ENCODE results near the gene ASPSCR1.

ASPSCR1 gene

GRCh38 chr17:81934850-81935708 lies 42.4 kb upstream of the ASPSCR1 start:
- H3K4me3 Mint-ChIP-seq = peak overlapping the region; percentile 55
- H3K36me3 Mint-ChIP-seq (ENCODE audit: insufficient read depth) = peaks cover 1% of the 10 kb centered on the region
- no peak for DNase-seq (ENCODE audit: low spot score in 2 of 2)
- peaks cover 12% of the 10 kb centered on the region for H3K4me1 Mint-ChIP-seq
- no peak overlapping the region for H3K27ac Mint-ChIP-seq (ENCODE audit: low read depth)
- peaks cover 43% of the 10 kb centered on the region for H3K27me3 Mint-ChIP-seq
- H3K9me3 Mint-ChIP-seq = no peaks in the 10 kb centered on the region
- ATAC-seq (replicated peaks; ENCODE audit: extremely low read depth, poor library complexity, severe bottlenecking) = no peak

- peak overlapping the region; percentile 55 for H3K4me3 Mint-ChIP-seq
- peaks cover 12% of the 10 kb centered on the region for H3K4me1 Mint-ChIP-seq
- H3K27me3 Mint-ChIP-seq = peaks cover 43% of the 10 kb centered on the region
- DNase-seq (ENCODE audit: low spot score in 2 of 2) (no peak), ATAC-seq (replicated peaks; ENCODE audit: extremely low read depth, poor library complexity, severe bottlenecking) (no peak)
- peaks cover 1% of the 10 kb centered on the region for H3K36me3 Mint-ChIP-seq (ENCODE audit: insufficient read depth)
- H3K27ac Mint-ChIP-seq (ENCODE audit: low read depth) = no peak overlapping the region
- no peaks in the 10 kb centered on the region for H3K9me3 Mint-ChIP-seq
Measured at GRCh38 chr17:81935709-81936084, 41.7 kb upstream of the ASPSCR1 start.

DNA sequence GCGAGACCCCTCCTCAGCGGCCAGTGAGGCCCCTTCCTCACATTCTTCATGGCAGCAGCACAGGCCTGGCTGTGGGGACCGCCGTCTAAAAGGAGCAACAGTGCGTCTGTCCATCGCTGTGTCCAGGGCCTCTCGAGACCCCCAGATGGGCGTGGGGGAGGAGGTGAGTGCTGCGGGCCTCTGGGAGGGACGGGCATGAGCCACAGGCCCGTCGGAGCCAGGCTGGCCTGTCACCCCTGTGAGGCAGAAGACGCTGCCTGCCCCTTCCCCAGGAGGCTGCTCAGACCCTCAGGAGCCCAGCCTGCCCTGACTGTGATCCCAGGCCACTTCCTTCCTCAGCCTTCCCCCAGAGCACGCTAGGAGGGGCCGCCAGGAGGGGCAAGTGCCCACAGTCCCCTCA lies 38.2 kb upstream of the ASPSCR1 start:
- Mint-ChIP-seq H3K4me1 (peaks cover 5% of the 10 kb centered on the region), H3K27ac (ENCODE audit: low read depth) (no peak overlapping the region), H3K4me3 (no peak overlapping the region), H3K27me3 (peaks cover 18% of the 10 kb centered on the region), H3K9me3 (no peaks in the 10 kb centered on the region), H3K36me3 (ENCODE audit: insufficient read depth) (peaks cover 1% of the 10 kb centered on the region)
- DNase-seq (ENCODE audit: low spot score in 2 of 2) = no peak
- no peak for ATAC-seq (replicated peaks; ENCODE audit: extremely low read depth, poor library complexity, severe bottlenecking)

- DNase-seq (ENCODE audit: low spot score in 2 of 2) (no peak), ATAC-seq (replicated peaks; ENCODE audit: extremely low read depth, poor library complexity, severe bottlenecking) (no peak)
- Mint-ChIP-seq H3K27ac (ENCODE audit: low read depth) (no peak overlapping the region), H3K9me3 (no peaks in the 10 kb centered on the region), H3K4me3 (no peak overlapping the region), H3K4me1 (peaks cover 5% of the 10 kb centered on the region), H3K36me3 (ENCODE audit: insufficient read depth) (peaks cover 1% of the 10 kb centered on the region), H3K27me3 (peaks cover 18% of the 10 kb centered on the region)
Measured at GRCh38 chr17:81939881-81940385, 37.5 kb upstream of the ASPSCR1 start.

GRCh38 chr17:81940538-81941483 lies 36.6 kb upstream of the ASPSCR1 start:
- H3K4me1 Mint-ChIP-seq = peaks cover 5% of the 10 kb centered on the region
- no peaks in the 10 kb centered on the region for H3K9me3 Mint-ChIP-seq
- no peak for ATAC-seq (replicated peaks; ENCODE audit: extremely low read depth, poor library complexity, severe bottlenecking)
- H3K36me3 Mint-ChIP-seq (ENCODE audit: insufficient read depth) = peaks cover 1% of the 10 kb centered on the region
- peaks cover 18% of the 10 kb centered on the region for H3K27me3 Mint-ChIP-seq
- DNase-seq (ENCODE audit: low spot score in 2 of 2) = no peak
- H3K4me3 Mint-ChIP-seq = no peak overlapping the region
- H3K27ac Mint-ChIP-seq (ENCODE audit: low read depth) = no peak overlapping the region

- DNase-seq (ENCODE audit: low spot score in 2 of 2) (no peak), ATAC-seq (replicated peaks; ENCODE audit: extremely low read depth, poor library complexity, severe bottlenecking) (no peak)
- Mint-ChIP-seq H3K9me3 (no peaks in the 10 kb centered on the region), H3K4me1 (peaks cover 5% of the 10 kb centered on the region), H3K4me3 (no peak overlapping the region), H3K27me3 (peaks cover 18% of the 10 kb centered on the region), H3K27ac (ENCODE audit: low read depth) (no peak overlapping the region), H3K36me3 (ENCODE audit: insufficient read depth) (peaks cover 1% of the 10 kb centered on the region)
Measured at GRCh38 chr17:81941484-81942166, 35.8 kb upstream of the ASPSCR1 start.

- ATAC-seq (replicated peaks; ENCODE audit: extremely low read depth, poor library complexity, severe bottlenecking) (no peak), DNase-seq (ENCODE audit: low spot score in 2 of 2) (no peak)
- Mint-ChIP-seq H3K4me3 (no peak overlapping the region), H3K4me1 (peaks cover 5% of the 10 kb centered on the region), H3K27ac (ENCODE audit: low read depth) (no peak overlapping the region), H3K9me3 (no peaks in the 10 kb centered on the region), H3K36me3 (ENCODE audit: insufficient read depth) (peaks cover 1% of the 10 kb centered on the region), H3K27me3 (peaks cover 23% of the 10 kb centered on the region)
Measured at GRCh38 chr17:81942167-81942553, 35.3 kb upstream of the ASPSCR1 start.

GRCh38 chr17:81944858-81945257 lies 32.6 kb upstream of the ASPSCR1 start:
- Mint-ChIP-seq H3K27ac (ENCODE audit: low read depth) (no peak overlapping the region), H3K27me3 (peaks cover 26% of the 10 kb centered on the region), H3K9me3 (no peaks in the 10 kb centered on the region), H3K4me3 (no peak overlapping the region), H3K4me1 (no peaks in the 10 kb centered on the region), H3K36me3 (ENCODE audit: insufficient read depth) (peaks cover 1% of the 10 kb centered on the region)
- no peak for ATAC-seq (replicated peaks; ENCODE audit: extremely low read depth, poor library complexity, severe bottlenecking)
- DNase-seq (ENCODE audit: low spot score in 2 of 2) = no peak

- Mint-ChIP-seq H3K36me3 (ENCODE audit: insufficient read depth) (peaks cover 1% of the 10 kb centered on the region), H3K27ac (ENCODE audit: low read depth) (no peak within 1 kb of the TSS), H3K27me3 (peaks cover 15% of the 10 kb centered on the region), H3K4me1 (no peaks in the 10 kb centered on the region), H3K9me3 (no peaks in the 10 kb centered on the region), H3K4me3 (no peak within 1 kb of the TSS)
- ATAC-seq (replicated peaks; ENCODE audit: extremely low read depth, poor library complexity, severe bottlenecking) = no peak
- DNase-seq (ENCODE audit: low spot score in 2 of 2) = no peak
Measured at GRCh38 chr17:81947189-81947588, 30.2 kb upstream of the ASPSCR1 start, which contains the start of gene MYADML2. Gene MYADML2, minus strand, starts transcription at chr17:81947233. Its CDS starts 5,492 bp downstream, at chr17:81941741.

DNA sequence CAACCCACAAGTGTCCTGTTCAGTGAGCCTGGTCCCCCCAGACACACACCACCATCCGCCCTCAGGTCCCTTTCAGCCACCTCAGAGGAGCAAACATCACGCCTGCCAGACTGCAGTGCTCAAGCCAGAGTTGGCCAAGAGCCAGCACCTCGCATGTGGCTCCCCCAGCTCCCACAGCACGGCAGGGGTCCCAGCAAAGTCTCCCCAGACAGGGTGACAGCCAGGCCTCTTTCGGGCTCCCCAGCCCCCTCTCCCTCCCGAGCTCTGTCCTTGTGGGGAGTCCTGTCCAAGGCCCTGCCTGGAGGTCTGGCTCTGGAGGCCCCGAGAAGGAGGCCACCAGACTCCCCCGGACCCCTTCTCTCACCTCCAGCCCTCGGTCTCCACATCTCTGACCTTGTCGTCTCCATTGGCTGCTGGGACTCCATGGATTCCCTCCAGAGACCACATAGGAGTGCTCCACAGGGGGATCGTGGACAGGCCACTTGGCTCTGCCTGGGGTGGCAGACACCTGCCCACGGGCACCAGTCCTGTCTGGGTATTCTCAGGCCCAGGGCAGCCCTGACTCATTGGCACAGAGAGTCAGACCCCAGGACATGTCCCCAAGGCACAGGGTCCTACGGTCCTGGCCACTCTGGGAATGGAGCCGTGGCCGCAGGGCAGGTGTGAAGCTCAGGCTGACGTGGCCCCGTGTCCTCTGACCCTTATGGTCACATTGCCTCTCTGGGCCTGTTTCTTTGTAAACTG lies 28.6 kb upstream of the ASPSCR1 start:
- DNase-seq (ENCODE audit: low spot score in 2 of 2) = no peak
- no peak overlapping the region for H3K27ac Mint-ChIP-seq (ENCODE audit: low read depth)
- ATAC-seq (replicated peaks; ENCODE audit: extremely low read depth, poor library complexity, severe bottlenecking) = no peak
- H3K4me1 Mint-ChIP-seq = no peaks in the 10 kb centered on the region
- peaks cover 1% of the 10 kb centered on the region for H3K36me3 Mint-ChIP-seq (ENCODE audit: insufficient read depth)
- H3K27me3 Mint-ChIP-seq = peaks cover 8% of the 10 kb centered on the region
- no peak overlapping the region for H3K4me3 Mint-ChIP-seq
- H3K9me3 Mint-ChIP-seq = no peaks in the 10 kb centered on the region

DNA sequence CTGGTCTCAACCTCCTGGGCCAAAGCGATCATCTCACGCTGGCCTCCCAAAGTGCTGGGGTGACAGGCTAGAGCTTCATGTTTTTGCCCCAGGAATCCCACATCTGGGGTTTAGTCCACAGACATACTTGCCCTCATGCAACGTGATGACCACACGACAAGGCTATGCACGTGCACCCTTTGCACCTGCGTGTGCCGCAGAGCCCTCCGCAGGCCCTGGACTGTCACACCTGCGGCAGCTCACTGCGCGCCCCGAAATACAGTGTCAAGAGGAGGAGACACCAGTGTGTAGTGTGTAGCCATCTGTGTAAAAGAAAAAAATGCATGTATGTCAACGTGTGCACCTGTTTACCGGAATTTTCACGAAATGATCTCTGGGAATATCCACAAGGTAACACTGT lies 26.9 kb upstream of the ASPSCR1 start:
- H3K27ac Mint-ChIP-seq (ENCODE audit: low read depth) = no peak overlapping the region
- no peaks in the 10 kb centered on the region for H3K4me1 Mint-ChIP-seq

More for the DNA sequence above, 26.9 kb upstream of the ASPSCR1 start:
- Mint-ChIP-seq H3K9me3 (no peaks in the 10 kb centered on the region), H3K36me3 (ENCODE audit: insufficient read depth) (peaks cover 1% of the 10 kb centered on the region), H3K27me3 (peaks cover 8% of the 10 kb centered on the region), H3K4me3 (no peak overlapping the region)
- ATAC-seq (replicated peaks; ENCODE audit: extremely low read depth, poor library complexity, severe bottlenecking) = no peak
- DNase-seq (ENCODE audit: low spot score in 2 of 2) = no peak

Data from central memory CD8-positive, alpha-beta T cell (primary cell).